Renal cortex interstitium (tissue), 11 donors: ENCODE results near the gene CCR5AS.
"Not testable (repeated sequence)": the region's sequence is repeated elsewhere in the genome, so short reads cannot be mapped to it uniquely, and the experiment has no call there.

Experiments
- DNase-seq, 11 donors: peaks; one replicate each; pipeline ENCODE4 v3.0.0-alpha.2; 2013; ENCODE audit warnings: low read depth in 9 of 11, low spot score in 4 of 11; ENCODE audit errors: extremely low read depth in 1 of 11

Gene CCR5AS

DNA sequence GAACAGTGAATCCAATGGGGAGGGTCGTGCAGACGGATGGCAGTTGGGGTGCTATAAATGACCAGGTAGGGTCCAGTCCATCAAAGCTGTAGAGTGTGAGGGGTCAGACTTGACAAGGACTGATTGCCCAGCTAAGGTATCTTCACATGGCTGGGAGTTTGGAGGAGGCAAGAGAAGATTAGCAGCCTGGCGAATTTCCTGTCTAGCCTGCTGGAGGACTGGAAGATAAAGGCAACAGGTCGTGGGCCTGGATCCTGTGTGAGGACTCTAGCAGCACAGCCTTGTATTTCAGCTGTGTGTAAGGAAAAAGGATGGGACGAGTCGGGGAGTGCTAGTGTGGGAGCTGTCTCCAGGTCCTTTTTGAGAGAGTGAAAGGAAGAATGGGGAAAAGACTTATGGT is 17.6 kb downstream of the CCR5AS start:
- no peak for DNase-seq

- not testable (repeated sequence) for DNase-seq
Measured at GRCh38 chr3:46388847-46389246, 18.0 kb downstream of the CCR5AS start.

DNA sequence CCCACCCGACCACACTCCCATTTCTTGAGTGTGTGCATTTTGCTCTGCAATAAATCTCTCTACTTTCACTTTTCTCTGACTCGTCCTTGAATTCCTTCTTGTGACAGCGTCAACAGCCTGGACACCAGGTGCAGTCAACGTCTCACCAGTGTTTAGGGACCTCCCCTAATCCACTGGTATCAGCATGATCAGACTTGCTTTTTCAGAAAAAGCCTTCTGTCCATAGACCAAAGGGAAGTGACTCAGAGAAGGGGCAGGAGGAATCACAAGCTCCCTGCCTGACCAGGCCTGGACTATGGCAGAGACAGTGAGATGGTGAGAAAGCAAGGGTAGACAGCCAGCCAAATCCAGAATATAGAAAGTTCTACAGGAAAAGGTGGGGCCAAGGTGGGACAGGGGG is 20.7 kb downstream of the CCR5AS start:
- DNase-seq = no peak

DNA sequence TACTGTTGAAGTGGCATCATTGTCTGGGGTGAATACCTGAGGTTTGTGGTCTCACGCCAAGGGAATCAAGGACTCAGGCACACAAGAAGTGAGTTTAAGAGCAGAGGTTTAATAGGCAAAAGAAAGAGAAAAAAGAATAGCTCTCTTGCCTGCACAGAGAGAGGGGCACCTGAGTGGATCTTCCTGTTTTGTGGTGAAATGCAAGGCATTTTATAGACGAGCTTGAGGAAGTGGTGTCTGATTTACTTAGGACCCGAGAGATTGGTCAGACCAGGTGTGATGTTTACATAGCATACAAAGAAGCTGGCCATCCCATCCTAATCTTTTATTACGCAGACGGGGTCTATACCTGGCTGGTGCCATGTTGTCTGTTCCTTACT is 22.9 kb downstream of the CCR5AS start:
- DNase-seq = no peak

DNA sequence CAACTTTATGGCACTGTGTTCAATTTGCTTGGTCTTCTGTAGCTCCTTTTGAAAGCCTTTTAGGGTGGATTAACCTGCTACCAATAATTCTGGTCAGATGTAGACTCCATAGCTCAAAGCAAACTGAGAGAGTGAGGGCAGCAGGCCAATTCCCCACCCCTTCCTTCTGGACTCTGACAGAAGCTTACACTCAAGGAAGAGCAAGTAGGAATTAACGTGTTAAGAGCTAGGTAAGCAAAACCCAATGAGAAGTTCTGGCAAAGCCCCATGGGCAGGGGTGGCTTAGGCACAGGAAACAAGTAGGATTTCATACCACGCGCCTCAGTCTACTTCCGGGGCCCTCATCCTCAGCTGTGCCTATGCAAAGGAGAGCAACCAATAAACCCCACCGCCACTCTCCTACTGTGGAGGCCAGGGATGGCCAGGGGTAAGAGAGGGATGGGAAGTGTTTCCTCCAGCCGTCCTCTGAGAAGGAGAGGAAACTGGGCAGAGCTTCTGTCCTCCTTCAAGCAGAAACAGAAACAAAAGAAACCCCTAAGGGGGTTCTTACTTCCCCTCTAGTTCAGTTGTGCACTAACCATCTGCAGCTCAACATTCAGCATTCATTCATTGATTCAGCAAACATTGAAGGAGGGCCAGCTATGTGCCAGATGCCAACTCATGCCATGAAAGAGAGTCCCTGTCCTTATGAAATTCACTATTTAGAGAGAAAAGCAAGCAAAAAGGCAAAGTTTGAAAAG is 23.5 kb downstream of the CCR5AS start:
- DNase-seq = no peak

- DNase-seq = no peak
Measured at GRCh38 chr3:46381625-46382024, 25.2 kb downstream of the CCR5AS start.

- DNase-seq = no peak
Measured at GRCh38 chr3:46380471-46381221, 26.2 kb downstream of the CCR5AS start.

- peak in 9 of 11 donors; percentile 16 to 48 (median 32) for DNase-seq
Measured at GRCh38 chr3:46378426-46378942, 28.4 kb downstream of the CCR5AS start.

DNA sequence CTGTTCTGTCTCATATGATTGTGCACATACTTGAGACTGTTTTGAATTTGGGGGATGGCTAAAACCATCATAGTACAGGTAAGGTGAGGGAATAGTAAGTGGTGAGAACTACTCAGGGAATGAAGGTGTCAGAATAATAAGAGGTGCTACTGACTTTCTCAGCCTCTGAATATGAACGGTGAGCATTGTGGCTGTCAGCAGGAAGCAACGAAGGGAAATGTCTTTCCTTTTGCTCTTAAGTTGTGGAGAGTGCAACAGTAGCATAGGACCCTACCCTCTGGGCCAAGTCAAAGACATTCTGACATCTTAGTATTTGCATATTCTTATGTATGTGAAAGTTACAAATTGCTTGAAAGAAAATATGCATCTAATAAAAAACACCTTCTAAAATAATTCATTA is 31.1 kb downstream of the CCR5AS start:
- DNase-seq = no peak

DNA sequence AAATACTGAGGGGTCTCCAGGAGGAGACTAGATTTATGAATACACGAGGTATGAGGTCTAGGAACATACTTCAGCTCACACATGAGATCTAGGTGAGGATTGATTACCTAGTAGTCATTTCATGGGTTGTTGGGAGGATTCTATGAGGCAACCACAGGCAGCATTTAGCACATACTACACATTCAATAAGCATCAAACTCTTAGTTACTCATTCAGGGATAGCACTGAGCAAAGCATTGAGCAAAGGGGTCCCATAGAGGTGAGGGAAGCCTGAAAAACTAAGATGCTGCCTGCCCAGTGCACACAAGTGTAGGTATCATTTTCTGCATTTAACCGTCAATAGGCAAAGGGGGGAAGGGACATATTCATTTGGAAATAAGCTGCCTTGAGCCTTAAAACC is 31.6 kb downstream of the CCR5AS start:
- no peak for DNase-seq

- DNase-seq = no peak
Measured at GRCh38 chr3:46374755-46375154, 32.1 kb downstream of the CCR5AS start.

DNA sequence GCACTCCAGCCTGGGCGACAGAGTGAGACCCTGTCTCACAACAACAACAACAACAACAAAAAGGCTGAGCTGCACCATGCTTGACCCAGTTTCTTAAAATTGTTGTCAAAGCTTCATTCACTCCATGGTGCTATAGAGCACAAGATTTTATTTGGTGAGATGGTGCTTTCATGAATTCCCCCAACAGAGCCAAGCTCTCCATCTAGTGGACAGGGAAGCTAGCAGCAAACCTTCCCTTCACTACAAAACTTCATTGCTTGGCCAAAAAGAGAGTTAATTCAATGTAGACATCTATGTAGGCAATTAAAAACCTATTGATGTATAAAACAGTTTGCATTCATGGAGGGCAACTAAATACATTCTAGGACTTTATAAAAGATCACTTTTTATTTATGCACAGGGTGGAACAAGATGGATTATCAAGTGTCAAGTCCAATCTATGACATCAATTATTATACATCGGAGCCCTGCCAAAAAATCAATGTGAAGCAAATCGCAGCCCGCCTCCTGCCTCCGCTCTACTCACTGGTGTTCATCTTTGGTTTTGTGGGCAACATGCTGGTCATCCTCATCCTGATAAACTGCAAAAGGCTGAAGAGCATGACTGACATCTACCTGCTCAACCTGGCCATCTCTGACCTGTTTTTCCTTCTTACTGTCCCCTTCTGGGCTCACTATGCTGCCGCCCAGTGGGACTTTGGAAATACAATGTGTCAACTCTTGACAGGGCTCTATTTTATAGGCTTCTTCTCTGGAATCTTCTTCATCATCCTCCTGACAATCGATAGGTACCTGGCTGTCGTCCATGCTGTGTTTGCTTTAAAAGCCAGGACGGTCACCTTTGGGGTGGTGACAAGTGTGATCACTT is 34.1 kb downstream of the CCR5AS start:
- DNase-seq = no peak

- no peak for DNase-seq
Measured at GRCh38 chr3:46371519-46372340, 35.1 kb downstream of the CCR5AS start.

- no peak for DNase-seq
Measured at GRCh38 chr3:46370839-46371518, 35.9 kb downstream of the CCR5AS start, which contains the start of gene CCR5. Gene CCR5 (plus strand): TSS chr3:46370946. CDS start chr3:46372903, 1,957 bp downstream.

DNA sequence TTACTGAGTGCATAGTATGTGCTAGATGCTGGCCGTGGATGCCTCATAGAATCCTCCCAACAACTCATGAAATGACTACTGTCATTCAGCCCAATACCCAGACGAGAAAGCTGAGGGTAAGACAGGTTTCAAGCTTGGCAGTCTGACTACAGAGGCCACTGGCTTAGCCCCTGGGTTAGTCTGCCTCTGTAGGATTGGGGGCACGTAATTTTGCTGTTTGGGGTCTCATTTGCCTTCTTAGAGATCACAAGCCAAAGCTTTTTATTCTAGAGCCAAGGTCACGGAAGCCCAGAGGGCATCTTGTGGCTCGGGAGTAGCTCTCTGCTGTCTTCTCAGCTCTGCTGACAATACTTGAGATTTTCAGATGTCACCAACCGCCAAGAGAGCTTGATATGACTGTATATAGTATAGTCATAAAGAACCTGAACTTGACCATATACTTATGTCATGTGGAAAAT is 37.2 kb downstream of the CCR5AS start:
- DNase-seq = no peak

- no peak for DNase-seq
Measured at GRCh38 chr3:46369151-46369550, 37.7 kb downstream of the CCR5AS start.

GRCh38 chr3:46368569-46368968 is 38.3 kb downstream of the CCR5AS start:
- no peak for DNase-seq

- no peak for DNase-seq
Measured at GRCh38 chr3:46367811-46368210, 39.1 kb downstream of the CCR5AS start.
